ENCODE measurements around the gene OLFML2A.
A peak's percentile ranks its signal among the peaks of the same experiment; 100 is the strongest.
"Not testable (repeated sequence)": the region's sequence is repeated elsewhere in the genome, so short reads cannot be mapped to it uniquely, and the experiment has no call there.

OLFML2A gene

DNA sequence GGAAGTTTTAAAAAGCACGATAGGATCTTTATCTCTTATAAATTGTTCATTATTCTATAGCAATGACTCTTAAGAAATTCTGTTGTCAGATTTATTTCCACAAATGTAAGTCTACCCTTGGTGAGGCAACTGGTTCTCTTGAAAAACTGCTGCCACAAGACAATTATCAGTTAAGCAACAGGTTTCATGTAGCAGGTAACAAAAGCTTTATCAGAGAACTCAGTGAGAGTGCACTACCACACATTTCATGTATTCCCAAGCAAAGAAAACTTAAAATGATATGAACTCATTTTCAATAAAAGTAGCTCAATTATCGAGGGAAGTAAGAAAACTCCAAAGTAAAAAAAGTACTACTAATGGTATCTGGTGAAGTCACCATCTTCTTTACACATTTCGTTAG, 15.2 kb upstream of the OLFML2A start:
- DNase-seq: no peak

DNA sequence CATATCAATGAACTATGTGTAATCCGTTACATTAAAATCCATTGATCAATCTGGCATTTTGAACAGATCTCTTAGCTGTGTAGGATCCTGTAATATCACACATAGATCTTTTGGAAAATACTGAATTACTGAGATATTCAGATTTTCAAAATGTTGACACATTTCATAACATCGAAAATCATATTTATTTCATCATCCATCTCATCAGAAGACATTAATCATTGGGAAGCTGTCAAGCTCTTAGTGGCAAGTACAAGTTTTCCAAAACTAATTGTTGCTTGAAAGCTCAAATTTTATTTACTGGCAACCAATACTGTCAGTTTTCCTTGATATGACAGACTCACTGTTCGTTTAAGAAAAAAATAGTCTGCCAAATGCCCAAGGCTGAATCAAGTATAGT, 14.3 kb upstream of the OLFML2A start:
- DNase-seq: no peak

DNA sequence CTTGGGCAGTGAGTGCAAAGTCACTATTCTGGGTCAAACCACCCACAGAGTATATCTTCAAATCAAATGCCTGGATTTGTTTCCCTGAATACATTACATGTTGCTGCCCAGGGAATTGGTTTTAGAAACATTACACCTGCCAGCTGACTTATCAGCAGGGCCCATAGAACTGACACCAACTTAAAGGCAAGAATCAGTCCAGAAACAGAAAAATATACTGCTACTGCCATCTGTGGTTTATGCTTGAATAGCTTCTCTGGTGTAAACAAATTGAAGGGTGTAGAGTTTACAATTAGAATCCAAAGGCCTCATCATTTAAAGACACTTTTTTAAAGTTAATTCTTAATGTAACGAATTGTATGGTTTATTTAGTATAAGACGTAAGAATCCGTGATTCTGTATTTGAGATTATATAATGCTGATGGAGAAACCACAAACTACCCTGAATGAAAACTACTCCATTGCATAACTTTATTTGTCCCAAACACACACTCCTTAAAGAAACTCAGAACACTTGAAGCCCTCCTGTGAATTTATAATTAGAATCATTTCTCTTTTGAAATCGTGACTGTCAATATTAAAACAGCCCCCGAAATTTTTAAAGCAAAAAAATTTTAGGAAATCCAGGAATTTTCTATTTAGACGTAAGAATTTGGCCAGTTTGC, 12.0 kb upstream of the OLFML2A start:
- DNase-seq: no peak

DNA sequence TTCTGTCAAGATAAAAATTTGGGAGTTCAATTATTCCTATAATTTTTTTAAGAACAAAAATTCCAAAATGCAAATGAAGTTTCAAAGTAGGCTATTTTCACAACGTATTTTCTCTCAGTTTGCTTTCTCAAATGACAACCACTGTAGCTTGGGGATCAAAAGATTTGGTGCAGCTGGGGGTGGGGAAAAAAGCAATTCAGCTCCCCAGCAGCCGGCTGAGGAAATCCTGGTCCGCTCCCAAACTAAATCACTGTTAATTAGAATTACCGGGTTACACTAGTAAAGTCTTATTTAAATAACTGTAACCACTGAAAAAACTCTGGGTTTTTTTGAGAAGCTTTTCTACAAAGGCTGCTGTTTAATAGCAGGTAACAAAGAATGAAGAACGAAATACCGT, 11.5 kb upstream of the OLFML2A start:
- DNase-seq: no peak

DNA sequence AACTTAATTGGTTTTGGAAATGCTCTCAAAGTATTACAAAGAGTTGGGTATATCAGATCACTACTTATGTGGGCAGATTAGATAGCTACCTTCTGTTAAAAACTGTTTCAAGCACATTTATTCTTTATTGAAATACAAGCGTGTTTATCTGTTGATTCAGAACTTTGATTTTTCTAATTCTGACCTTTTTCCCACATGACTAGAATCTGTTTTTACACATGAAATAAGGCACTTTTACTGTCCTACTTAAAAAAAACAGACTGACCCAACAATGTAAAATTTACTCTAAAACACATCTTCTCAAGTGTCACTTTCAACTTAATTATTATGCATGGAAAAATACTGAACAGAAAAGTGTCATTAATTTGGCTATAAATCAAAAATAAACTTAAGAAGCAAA, 10.6 kb upstream of the OLFML2A start:
- no peak for DNase-seq

DNA sequence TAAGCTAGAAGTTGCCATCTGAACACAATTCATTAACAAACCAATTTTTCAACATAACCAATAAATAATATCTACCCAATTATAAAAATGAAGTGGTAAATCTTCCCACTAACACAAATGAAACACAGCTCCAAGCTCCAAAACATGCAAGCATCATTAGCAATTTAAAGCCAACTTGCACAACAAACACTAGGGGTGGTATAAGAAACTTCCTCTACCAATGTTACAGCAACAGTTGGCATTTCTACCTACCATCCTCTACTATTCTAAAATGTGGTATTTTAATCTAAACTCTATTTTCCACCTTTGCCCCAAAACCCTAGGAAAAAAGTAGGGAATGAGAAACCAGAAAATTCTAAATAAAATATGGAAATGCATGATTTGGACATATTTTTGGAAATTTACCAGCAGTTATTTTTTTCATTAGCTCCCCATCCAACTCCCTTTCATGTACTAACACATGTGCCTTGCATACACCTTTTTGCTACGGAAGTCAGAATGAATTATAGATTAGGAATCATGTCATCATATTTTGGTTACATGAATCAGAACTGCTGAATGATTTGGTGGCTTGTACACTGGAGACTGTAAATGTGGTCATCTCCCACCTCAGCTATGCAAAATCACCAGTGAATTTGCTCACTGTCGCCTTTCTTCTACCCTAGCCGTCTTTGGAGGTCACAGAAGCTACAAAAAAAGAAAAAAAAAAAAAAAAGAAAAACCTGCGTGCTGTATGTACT, 9.9 kb upstream of the OLFML2A start:
- no peak for DNase-seq

DNA sequence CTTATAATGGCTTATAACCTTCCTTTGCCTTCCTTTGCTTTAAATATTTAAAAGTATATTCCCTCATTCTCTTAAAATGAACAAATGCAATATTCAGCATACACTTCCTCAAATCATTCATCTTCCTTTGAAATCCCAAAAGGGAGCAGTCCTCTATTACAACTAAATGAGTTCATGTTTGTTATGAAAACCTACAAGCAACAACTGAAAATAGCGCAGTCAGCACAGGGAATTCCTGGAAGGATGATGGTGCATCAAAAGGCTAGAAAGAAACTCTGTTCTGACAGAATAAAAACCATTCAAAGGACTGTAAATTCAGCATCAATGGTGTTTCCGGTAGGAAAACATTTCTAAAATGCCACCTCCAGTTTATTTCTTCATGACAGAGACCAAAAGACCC, 9.1 kb upstream of the OLFML2A start:
- DNase-seq: no peak

DNA sequence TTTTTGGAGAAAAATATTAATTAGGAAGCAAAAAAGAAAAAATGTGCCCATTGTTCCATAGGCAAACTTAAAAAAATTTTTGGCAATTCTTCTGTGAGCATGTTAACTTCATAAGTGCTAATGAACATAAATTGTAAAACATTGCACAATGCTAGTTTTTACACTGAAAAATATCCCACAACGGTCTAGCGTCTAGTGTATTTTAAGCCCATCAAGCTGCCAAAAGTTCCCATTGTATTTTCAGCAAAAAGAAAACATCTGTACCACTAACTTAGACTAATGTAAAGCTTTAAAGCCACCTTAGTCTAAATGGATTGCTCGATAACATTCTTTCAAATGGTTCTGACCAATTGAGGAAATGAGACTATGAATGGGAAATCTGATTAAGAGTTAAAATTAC, 8.6 kb upstream of the OLFML2A start:
- DNase-seq: no peak

DNA sequence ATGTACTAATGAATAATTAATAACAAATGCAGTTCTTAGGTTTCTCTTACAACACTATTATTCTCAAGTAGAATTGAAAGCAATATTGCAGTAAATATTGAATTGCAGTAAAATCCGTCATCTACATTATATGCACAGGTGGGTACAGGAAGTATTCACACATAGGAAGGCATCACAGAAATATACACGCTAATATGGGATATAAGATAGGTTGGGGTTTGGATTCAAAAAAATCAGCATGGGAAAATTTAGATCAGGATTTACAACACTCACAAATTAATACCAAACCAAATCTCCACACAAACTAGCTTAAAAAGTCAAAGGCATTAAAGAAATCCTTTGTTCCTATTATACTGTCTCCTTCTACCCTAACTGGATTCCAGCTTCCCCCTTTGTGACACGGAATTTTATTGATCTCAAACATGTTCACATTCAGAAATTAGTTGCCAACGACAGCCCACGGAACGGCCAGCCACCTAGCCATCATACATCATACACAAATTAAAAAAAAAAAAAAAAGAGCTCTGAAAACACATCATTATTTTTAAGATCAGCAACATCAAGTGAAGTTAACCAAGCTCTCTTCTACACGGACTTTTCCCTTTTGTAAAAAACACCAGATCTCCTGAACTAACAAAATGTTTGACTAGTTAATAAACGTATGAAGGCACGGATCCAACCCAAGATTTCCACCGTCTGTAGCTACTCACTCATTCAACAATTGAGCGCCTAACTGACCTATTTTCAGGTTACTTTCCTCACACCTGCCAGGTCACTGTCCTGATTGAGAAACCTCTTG, 8.0 kb upstream of the OLFML2A start:
- DNase-seq: no peak

DNA sequence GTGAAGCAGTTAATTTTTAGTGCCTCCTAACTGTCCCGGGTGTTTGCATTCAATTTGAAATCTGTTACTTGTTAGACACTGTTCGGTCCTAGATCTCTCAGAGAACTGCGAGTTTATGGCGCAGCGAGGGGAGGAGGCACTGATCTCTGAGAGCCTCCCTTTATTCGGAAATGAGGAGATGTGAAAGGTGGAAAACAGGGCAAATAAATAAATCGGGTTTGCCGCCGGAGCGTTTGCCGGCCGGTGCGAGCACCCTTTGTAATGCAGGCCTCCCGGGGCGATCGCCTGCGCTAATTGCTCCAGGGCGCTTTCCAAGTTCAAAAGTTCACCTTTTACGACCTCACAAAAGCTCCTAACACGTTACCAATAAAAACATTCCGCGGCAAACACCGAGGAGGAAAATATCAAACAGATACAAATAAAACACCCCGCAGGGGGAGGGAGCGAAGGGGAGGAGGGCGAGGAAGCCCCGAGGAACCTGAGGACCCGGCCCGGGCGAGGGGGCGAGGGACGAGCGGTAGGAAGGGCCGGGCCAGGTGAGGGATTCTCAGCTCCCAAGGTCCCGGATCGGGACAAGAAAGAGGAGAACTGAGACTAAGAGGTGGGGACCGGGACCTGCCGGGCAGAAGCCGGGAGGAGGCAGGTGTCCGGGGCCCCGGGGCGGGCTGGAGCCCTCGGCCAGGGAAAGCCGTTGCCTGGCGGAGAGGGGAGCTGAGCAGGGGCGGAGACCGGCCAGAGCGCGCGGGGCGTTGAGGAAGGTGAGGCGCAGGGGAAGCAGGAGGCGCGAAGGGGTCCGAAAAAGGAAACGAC, 7.2 kb upstream of the OLFML2A start:
- DNase-seq: no peak

DNA sequence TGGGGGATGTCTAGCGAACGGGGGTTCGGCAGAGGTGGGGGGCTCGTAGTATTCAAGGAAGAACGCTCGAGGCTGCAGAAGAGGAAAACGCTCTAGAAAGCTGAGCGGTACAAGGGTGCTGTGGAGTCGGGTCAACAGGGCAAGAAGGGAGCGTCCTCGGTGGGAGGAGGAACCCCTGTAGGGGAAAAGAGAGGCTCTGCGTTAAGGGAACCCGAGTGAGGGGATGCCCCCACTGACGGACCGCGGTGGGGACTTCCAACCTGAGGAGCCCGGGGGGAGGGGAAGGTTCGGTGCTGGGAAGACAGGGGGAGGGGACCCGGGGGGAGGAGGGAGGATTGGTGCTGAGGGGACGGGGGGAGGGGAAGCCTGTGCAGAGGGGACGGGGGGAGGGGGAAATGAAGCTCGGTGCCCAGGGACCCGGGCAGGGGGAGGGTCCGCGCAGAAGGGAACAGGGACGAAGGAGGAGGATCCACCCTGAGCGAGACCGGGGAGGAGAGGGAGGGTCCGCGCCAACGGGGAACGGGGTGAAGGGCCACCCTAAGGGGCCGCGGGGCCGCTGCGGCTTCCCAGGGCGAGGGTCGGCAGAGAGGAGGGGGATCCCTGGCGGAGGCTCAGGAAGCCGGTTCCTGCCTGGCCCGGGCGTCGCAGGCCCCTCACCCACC, 6.4 kb upstream of the OLFML2A start:
- DNase-seq: no peak

DNA sequence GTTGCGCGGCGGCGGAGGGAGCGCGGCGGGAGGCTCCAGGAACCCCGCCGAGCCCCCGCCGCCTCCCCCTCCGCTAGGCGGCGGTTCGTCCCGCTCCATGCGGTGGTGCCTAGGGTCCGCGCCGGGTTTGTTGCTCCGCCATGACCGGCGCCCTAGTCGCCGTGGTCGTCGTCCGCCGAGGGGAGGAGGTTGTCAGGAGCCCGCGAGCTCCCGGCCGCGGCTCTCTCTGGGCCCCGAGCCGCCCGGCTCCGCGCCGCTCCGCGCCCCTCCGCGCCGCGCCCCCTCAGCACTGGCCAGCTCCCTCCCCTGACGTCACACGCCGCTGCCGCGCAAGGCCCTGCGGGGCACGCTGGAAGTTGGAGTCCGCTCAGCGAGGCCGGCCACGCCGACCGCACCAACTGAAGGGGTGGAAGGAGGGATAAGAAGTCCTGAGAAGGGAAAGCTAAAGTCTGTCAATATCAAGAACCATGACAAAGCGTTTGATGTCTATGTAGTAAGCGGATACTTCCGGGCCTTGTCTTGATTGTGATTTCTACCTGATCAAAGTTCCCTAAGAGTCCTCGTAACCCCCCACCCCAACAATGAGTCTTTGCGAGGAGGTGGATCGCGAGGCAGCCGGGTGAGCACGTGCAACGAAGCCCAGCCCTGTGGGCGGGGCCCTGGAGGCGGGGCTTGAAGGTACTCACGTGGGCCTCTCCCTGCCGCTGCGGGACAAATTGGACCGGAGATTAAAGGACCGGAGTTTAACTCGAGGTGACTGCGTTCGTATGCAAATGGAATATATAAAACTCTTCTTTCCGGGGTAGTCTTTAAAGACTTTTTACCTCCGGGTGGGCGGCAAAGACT, 5.7 kb upstream of the OLFML2A start, which contains the start of gene NR6A1:
TSS of gene NR6A1 (minus strand) at position 291 of the 846 bp plus-strand sequence.
- peak; percentile 93 for DNase-seq

DNA sequence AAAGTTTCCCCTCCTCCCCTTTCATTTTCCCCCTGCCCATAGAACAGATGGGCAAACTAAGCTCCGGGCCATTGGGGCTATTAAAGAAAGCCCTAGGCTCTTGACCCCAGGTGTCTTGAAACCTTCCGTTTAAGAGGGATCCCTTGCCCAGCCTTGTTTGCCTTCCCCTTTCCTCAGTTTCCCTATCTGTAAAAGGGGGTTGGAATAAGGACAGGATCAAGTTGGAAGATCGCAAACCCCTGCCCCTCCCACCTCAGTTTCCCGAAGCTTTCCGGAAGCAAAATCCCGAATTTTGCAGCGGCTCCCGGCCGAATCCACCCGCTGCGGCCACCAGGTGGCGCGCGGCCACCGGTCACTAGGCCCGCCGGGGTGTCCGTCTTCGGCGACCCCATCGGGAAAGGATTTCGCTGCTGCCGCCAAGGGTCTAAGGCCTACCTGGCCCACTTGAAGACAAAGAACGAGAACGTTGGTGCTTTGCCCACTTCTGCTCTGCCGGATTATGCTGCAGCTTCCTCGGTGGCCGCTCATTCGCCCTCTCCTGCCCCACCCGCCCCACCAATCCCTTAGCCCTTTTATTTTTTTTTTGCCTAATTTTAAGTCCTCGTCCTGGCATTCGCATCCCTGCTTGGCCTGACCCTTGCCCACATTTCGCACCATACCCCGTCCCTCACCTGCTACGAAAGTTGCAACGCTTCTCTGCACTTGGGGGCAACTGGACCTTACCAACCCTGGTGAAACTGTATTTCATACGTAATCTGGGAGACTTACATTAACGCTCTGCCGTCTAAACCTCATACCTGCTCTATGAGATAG, 4.9 kb upstream of the OLFML2A start:
- peak; percentile 65 for DNase-seq

DNA sequence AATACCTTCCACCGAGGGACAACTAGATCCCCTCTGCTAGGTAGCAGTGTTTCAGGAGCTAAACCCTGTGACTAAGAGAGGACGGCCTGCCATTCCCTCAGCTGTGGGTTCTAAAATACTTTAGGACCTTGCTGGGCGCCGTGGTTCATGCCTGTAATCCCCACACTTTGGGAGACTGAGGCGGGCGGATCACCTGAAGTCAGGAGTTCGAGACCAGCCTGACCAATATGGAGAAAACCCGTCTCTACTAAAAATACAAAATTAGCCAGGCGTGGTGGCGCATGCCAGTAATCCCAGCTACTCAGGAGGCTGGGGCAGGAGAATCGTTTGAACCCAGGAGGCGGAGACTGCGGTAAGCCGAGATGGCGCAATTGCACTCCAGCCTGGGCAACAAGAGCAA, 4.1 kb upstream of the OLFML2A start:
- not testable (repeated sequence) for DNase-seq

DNA sequence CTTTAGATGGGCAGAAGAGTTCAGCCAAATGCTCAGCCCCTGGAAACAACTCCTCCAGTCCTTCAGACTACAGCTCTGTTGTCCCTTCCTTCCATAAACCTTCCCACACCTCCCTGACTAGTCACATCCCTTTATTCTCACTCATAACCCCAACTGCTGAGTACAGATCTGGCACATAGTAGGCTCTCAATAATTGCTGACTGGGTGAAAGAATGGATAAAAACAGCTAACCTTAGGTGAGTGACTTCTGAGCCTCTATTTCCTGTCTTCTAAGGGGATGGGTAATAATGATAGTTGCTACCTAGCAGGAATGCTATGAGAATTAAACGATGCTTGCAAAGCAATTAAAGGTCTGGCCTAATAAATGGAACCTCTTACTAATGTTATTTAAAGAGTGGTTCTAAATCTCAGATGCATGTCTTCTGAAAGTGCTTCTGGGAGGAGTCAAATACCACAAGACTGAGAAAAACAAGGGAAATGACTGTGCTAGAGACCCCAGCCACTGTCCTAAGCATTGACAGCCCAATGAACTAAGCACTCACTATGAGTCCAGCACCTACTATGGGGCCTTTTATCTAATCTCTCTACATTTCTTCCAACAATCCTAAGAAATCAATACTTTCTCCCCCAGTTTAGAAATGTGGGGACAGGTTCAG, 3.3 kb upstream of the OLFML2A start:
- no peak for DNase-seq

DNA sequence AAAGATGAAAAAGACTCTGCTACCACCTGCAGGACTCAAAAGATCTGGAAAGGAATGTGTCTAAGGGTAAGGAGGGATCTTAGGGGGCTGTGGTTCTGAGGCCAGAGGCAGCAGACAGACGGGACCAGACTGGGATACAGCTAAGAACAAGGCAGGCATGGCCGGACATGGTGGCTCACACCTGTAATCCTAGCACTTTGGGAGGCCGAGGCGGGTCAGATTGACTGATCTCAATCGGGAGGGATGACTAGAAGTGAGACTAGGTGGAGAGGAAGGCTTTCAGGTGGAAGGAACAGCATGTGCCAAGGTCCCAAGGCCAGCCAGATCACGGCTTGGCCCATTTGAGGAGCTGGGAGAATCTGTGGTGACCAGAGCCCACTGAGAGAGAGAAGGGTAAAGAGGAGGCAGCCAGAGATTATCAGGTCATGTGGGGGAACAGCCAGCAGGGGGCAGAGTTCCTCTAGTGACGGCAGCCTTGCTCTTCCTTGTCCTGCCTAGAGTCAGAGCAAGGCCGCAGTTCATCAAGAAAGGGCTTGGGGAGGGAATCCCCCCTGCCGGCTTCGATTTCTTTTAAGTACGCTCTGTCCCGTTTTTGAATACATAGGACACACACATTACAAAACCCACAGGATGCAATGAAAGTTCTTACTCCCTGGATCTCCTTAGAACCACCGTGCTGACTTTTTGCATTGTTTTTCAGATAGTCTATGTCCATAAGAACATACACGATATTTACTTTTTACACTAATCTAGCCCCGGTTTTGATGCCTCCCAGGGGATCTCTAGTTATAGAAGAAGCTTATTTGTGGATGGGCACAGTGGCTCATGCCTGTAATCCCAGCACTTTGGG, 2.6 kb upstream of the OLFML2A start:
- DNase-seq: peak; percentile 61

DNA sequence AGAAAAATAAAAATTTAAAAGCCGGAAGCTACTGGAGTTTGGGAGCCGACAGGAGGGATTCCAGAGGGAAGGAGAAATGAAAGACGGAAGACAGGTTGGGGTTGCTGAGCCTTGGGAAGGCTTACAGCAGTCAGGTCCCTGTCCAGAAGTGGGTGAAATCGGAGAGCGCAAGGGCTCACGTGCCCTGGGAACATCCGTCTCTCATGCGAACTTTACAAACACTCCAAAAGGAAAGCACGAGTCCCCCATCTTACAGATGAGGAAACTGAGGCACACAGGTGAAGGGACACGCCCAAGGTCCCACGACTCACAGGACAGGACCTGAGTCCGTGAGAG, 347 bp upstream of the OLFML2A start:
- DNase-seq: no peak

DNA sequence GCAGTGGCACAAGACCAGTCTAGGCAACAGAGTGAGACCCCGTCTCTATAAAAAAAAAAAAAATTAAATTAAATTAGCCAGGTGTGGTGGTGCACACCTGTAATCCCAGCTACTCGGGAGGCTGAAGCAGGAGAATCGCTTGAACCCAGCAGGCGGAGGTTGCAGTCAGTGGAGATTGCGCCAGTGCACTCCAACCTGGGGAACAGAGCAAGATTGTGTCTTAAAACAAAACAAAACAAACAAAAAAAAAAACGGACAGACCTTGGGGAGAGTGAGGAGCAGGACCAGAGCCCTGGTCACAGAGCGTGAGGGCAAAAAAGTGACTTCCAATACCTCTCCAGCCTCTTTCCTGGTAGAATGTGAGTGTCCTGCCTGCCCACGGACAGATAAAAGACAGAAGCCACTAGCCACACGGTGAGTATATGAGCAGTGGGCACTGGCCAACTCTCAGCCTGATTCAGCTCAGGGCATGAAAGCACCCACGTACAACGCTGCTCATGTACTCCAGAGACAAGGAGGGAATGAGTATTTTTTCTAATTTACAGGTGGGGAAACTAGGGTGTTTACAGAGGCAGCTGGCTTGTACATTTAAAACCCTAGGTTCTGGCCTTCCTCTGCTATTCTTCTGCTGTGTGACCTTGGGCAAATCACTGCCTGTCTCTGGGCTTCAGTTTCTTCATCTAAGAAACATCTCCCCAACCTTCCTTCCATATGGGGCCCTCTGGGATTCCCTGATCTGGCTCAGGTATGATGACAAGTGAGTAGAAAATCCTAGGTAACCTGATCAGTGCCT, 1.8 kb downstream of the OLFML2A start:
- DNase-seq: no peak
